Measurements from ENCODE around the gene ZNF723. TPM values are rescaled to one million over a fixed set of nuclear protein-coding genes. Genes with fewer than 3 reads are reported as not detected.

The ZNF723 gene
- total RNA-seq, 1 experiment from 2014 or later = not detected

- H3K9me3 Mint-ChIP-seq (ENCODE audit: unreplicated experiment) = peaks cover 45% of the 10 kb centered on the region
- no peak overlapping the region for H3K27ac Mint-ChIP-seq (ENCODE audit: unreplicated experiment)
- Histone ChIP-seq H3K9me3 (no peaks in the 10 kb centered on the region), H3K4me3 (ENCODE audit: low read depth, low read length) (no peak overlapping the region), H3K27me3 (replicated peaks; ENCODE audit: control insufficient read depth, insufficient read depth, low read length) (no peaks in the 10 kb centered on the region), H3K36me3 (ENCODE audit: control insufficient read depth, insufficient read depth, low read length) (no peaks in the 10 kb centered on the region), H3K4me1 (no peaks in the 10 kb centered on the region)
- no peaks in the 10 kb centered on the region for H3K36me3 Mint-ChIP-seq (ENCODE audit: insufficient read depth, unreplicated experiment)
- no peaks in the 10 kb centered on the region for H3K4me1 Mint-ChIP-seq (ENCODE audit: low read depth, unreplicated experiment)
- CTCF ChIA-PET = no interaction called here
- no peak for TF ChIP-seq CTCF (IDR thresholded peaks at IDR 0.05; ENCODE audit: insufficient read depth in 1 of 2, low read depth in 1 of 2, low read length in 1 of 2, severe bottlenecking in 1 of 2, unreplicated experiment in 1 of 2)
- DNase-seq = no peak
- intact Hi-C loops (cut with micrococcal nuclease; ENCODE audit: unreplicated experiment) = no loop called here
- BruUV-seq (replicated peaks) = no TSS peak
- H3K4me3 Mint-ChIP-seq (ENCODE audit: unreplicated experiment) = no peak overlapping the region
- POLR2A ChIA-PET = no interaction called here
- no peaks in the 10 kb centered on the region for H3K27me3 Mint-ChIP-seq (ENCODE audit: insufficient read depth, unreplicated experiment)
Observed at GRCh38 chr19:22893855-22894270, 61.8 kb downstream of the ZNF723 start.

GRCh38 chr19:22901431-22902130 is 69.5 kb downstream of the ZNF723 start:
- Mint-ChIP-seq H3K36me3 (ENCODE audit: insufficient read depth, unreplicated experiment) (no peaks in the 10 kb centered on the region), H3K27ac (ENCODE audit: unreplicated experiment) (no peak overlapping the region), H3K4me3 (ENCODE audit: unreplicated experiment) (no peak overlapping the region), H3K9me3 (ENCODE audit: unreplicated experiment) (peaks cover 29% of the 10 kb centered on the region), H3K4me1 (ENCODE audit: low read depth, unreplicated experiment) (no peaks in the 10 kb centered on the region), H3K27me3 (ENCODE audit: insufficient read depth, unreplicated experiment) (no peaks in the 10 kb centered on the region)
- no TSS peak for BruUV-seq (replicated peaks)
- Histone ChIP-seq H3K4me1 (no peaks in the 10 kb centered on the region), H3K27me3 (replicated peaks; ENCODE audit: control insufficient read depth, insufficient read depth, low read length) (no peaks in the 10 kb centered on the region), H3K36me3 (ENCODE audit: control insufficient read depth, insufficient read depth, low read length) (no peaks in the 10 kb centered on the region), H3K4me3 (ENCODE audit: low read depth, low read length) (no peak overlapping the region), H3K9me3 (no peaks in the 10 kb centered on the region)
- POLR2A ChIA-PET = no interaction called here
- intact Hi-C loops (cut with micrococcal nuclease; ENCODE audit: unreplicated experiment) = no loop called here
- no peak for DNase-seq
- CTCF ChIA-PET = no interaction called here
- no peak for TF ChIP-seq CTCF (IDR thresholded peaks at IDR 0.05; ENCODE audit: insufficient read depth in 1 of 2, low read depth in 1 of 2, low read length in 1 of 2, severe bottlenecking in 1 of 2, unreplicated experiment in 1 of 2)

Other genes with a start within 250 kb of the ZNF723 start
- not detected in 2 replicates for gene ZNF492, start 198.0 kb upstream of the ZNF723 start, total RNA-seq (2022)
- gene ZNF99, start 48.1 kb upstream of the ZNF723 start, total RNA-seq (2022) = not detected in 2 replicates
- gene ZNF728, start 170.9 kb downstream of the ZNF723 start, total RNA-seq (2022) = not detected in 2 replicates

Measured in Caco-2 (cell line).